ENCODE results near the gene MIOS. TPM values are rescaled to one million over a fixed set of nuclear protein-coding genes. Genes with fewer than 3 reads are reported as not detected.

Gene MIOS
- total and polyA plus RNA-seq, 2 of the 8 experiments (the other 6 are each of a cell fraction or from before 2014, with no cell fraction given): 15.5 to 50.7 TPM

- Histone ChIP-seq H3K9ac (replicated peaks in 1 of 4; ENCODE audit: extremely low read depth in 1 of 4, low read depth in 3 of 4, low read length in 3 of 4) (no peak overlapping the region), H2AFZ (ENCODE audit: low read length) (no peak overlapping the region), H3K9me3 (ENCODE audit: insufficient read depth in 2 of 2, low read depth in 1 of 2, low read length in 1 of 2) (no peaks in the 10 kb centered on the region), H4K8ac (ENCODE audit: extremely low read depth, insufficient read depth, low read length) (no peak overlapping the region), H2AK5ac (ENCODE audit: low read depth, low read length) (no peak overlapping the region), H2BK12ac (ENCODE audit: low read depth, low read length) (no peak overlapping the region), H2BK20ac (ENCODE audit: low read length) (no peak overlapping the region), H4K91ac (replicated peaks; ENCODE audit: insufficient read length, low read length) (no peak overlapping the region), H3K36me3 (ENCODE audit: control insufficient read depth in 2 of 4, insufficient read depth in 4 of 4, low read length in 3 of 4) (peaks cover 0 to 7% (median 0%) of the 10 kb centered on the region in 4 experiments; a peak in 1 of 8 replicates), H3K79me2 (ENCODE audit: control insufficient read depth in 1 of 2, insufficient read depth in 2 of 2, low read length in 2 of 2) (no peaks in the 10 kb centered on the region), H3K27ac (ENCODE audit: low read depth, low read length) (no peak overlapping the region), H3K4me1 (replicated peaks in 1 of 4; ENCODE audit: control insufficient read depth in 3 of 4, insufficient read depth in 4 of 4, low read length in 3 of 4) (no peaks in the 10 kb centered on the region), H3K4ac (replicated peaks; ENCODE audit: insufficient read length, low read depth, low read length) (no peak overlapping the region), H2BK15ac (ENCODE audit: low read length) (no peak overlapping the region), H3K23me2 (ENCODE audit: low read depth, low read length) (no peaks in the 10 kb centered on the region), H3K56ac (replicated peaks; ENCODE audit: insufficient read length, low read depth, low read length) (no peak overlapping the region), H4K5ac (ENCODE audit: insufficient read length, low read depth, low read length) (no peak overlapping the region), H3K79me1 (ENCODE audit: low read depth, low read length) (no peaks in the 10 kb centered on the region), H3K18ac (ENCODE audit: extremely low read depth, low read length) (no peak overlapping the region), H2BK120ac (replicated peaks; ENCODE audit: low read depth, low read length) (no peak overlapping the region), H3K23ac (ENCODE audit: insufficient read length) (no peak overlapping the region), H3K4me2 (ENCODE audit: insufficient read depth in 1 of 2, low read depth in 2 of 2, low read length in 2 of 2) (no peak overlapping the region), H3K4me3 (ENCODE audit: extremely low read depth in 1 of 4, insufficient read depth in 2 of 4, low read depth in 3 of 4, low read length in 4 of 4) (no peak overlapping the region), H3K27me3 (replicated peaks in 1 of 4; ENCODE audit: control insufficient read depth in 3 of 4, extremely low read depth in 1 of 4, insufficient read depth in 3 of 4, low read length in 3 of 4) (no peaks in the 10 kb centered on the region), H3K14ac (ENCODE audit: insufficient read length) (no peak overlapping the region), H2BK5ac (ENCODE audit: low read depth, low read length) (no peak overlapping the region), H4K20me1 (replicated peaks in 1 of 2; ENCODE audit: control insufficient read depth in 1 of 2, insufficient read depth in 2 of 2, low read length in 2 of 2) (no peaks in the 10 kb centered on the region)
- no peak for FAIRE-seq
- no peak for DNase-seq (ENCODE audit: low read depth in 1 of 2, low spot score in 2 of 2)
- POLR2A ChIA-PET (ENCODE audit: partially characterized antibody): interaction anchor here (0.6 to 1.7 kb wide), 3 partner anchors 27 to 55 kb away, joined by 3 read pairs; no protein-coding TSS in a partner anchor
- CTCF ChIA-PET (ENCODE audit: partially characterized antibody): interaction anchor here (0.7 to 0.9 kb wide), 2 partner anchors 69 to 423 kb away, joined by 3 read pairs; no protein-coding TSS in a partner anchor
- 88% methylated on average over 1 of the region's 1 CpG; no CpG with 5 or more reads in 1 of the 2 experiments for WGBS, 2 experiments (ENCODE audit: extremely low coverage in 1 of 2, insufficient coverage in 1 of 2, insufficient read length in 1 of 2, insufficient replicate concordance in 2 of 2, low coverage in 1 of 2, low lambda C conversion rate in 2 of 2, missing lambda C conversion rate in 1 of 2)
- TF ChIP-seq YY1 (IDR thresholded peaks at IDR 0.05; ENCODE audit: low read depth, low read length): no peak
- TF ChIP-seq EGR1 (IDR thresholded peaks at IDR 0.05; ENCODE audit: borderline replicate concordance, low read depth, low read length): no peak
- no peak for TF ChIP-seq RNF2 (IDR thresholded peaks at IDR 0.05; ENCODE audit: borderline replicate concordance, low read depth, low read length, missing control alignments, poor library complexity, severe bottlenecking)
- TF ChIP-seq, protein P1, sequence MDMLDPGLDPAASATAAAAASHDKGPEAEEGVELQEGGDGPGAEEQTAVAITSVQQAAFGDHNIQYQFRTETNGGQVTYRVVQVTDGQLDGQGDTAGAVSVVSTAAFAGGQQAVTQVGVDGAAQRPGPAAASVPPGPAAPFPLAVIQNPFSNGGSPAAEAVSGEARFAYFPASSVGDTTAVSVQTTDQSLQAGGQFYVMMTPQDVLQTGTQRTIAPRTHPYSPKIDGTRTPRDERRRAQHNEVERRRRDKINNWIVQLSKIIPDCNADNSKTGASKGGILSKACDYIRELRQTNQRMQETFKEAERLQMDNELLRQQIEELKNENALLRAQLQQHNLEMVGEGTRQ (IDR thresholded peaks at IDR 0.05; ENCODE audit: low read length): no peak
- TF ChIP-seq CREB1 (IDR thresholded peaks at IDR 0.05): no peak
- no peak for TF ChIP-seq EZH2 (IDR thresholded peaks at IDR 0.05; ENCODE audit: low read depth, low read length, severe bottlenecking)
- TF ChIP-seq CEBPB (IDR thresholded peaks at IDR 0.05; ENCODE audit: low read depth, low read length): no peak
- TF ChIP-seq HDAC6 (IDR thresholded peaks at IDR 0.05; ENCODE audit: low read depth, low read length): no peak
Measured at GRCh38 chr7:7612519-7612918, 45.8 kb downstream of the MIOS start.

Data from H1 (cell line).